Brain microvascular endothelial cell (primary cell): Measurements from ENCODE around the gene LCT.
A peak's percentile ranks its signal among the peaks of the same experiment; 100 is the strongest.

Source experiments
- DNase-seq: peaks from one replicate; pipeline ENCODE4 v3.0.0-alpha.2; 2020
- H3K27ac ChIP-seq: fragments of 250-450 bp; sonication (Bioruptor Pico); 2 replicates; pipeline ENCODE4 v1.5.1; 2020; ENCODE audit warnings: mild to moderate bottlenecking, moderate library complexity
- H3K27me3 ChIP-seq: fragments of 250-450 bp; sonication (Bioruptor Pico); replicated peaks from 2 replicates; pipeline ENCODE4 v1.5.1; 2020; ENCODE audit warnings: mild to moderate bottlenecking
- H3K36me3 ChIP-seq: fragments of 250-450 bp; sonication (Bioruptor Pico); replicated peaks from 2 replicates; pipeline ENCODE4 v1.5.1; 2020; ENCODE audit warnings: mild to moderate bottlenecking
- H3K4me3 ChIP-seq: 2 replicates; pipeline ENCODE4 v1.5.1; 2011; ENCODE audit warnings: low read depth, mild to moderate bottlenecking, control low read depth, low read length, moderate library complexity
- in situ Hi-C: cut with HindIII; loops from 2 replicates; pipeline ENCODE4 v1.10.0; 2017; ENCODE audit warnings: low sequenced_read_pairs, low pct_ligation_motif_present
- TF ChIP-seq, protein P1 (sequence below): IDR thresholded peaks from 2 replicates; pipeline ENCODE4 v1.5.1; 2011; ENCODE audit warnings: low read depth, mild to moderate bottlenecking, moderate library complexity, low read length, control low read depth, inconsistent platforms; ENCODE audit errors: missing control alignments

LCT gene

GRCh38 chr2:135768863-135769262 lies 68.1 kb downstream of the LCT start:
- peaks cover 54% of the 10 kb centered on the region for H3K36me3 ChIP-seq
- H3K27me3 ChIP-seq, result no peaks in the 10 kb centered on the region
- H3K27ac ChIP-seq, result no peak overlapping the region
- DNase-seq, result no peak
- H3K4me3 ChIP-seq, result no peak overlapping the region
- in situ Hi-C loops, result no loop called here
- TF ChIP-seq, protein P1, sequence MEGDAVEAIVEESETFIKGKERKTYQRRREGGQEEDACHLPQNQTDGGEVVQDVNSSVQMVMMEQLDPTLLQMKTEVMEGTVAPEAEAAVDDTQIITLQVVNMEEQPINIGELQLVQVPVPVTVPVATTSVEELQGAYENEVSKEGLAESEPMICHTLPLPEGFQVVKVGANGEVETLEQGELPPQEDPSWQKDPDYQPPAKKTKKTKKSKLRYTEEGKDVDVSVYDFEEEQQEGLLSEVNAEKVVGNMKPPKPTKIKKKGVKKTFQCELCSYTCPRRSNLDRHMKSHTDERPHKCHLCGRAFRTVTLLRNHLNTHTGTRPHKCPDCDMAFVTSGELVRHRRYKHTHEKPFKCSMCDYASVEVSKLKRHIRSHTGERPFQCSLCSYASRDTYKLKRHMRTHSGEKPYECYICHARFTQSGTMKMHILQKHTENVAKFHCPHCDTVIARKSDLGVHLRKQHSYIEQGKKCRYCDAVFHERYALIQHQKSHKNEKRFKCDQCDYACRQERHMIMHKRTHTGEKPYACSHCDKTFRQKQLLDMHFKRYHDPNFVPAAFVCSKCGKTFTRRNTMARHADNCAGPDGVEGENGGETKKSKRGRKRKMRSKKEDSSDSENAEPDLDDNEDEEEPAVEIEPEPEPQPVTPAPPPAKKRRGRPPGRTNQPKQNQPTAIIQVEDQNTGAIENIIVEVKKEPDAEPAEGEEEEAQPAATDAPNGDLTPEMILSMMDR, result no peak

- Histone ChIP-seq H3K36me3 (peaks cover 54% of the 10 kb centered on the region), H3K4me3 (no peak overlapping the region), H3K27ac (no peak overlapping the region), H3K27me3 (no peaks in the 10 kb centered on the region)
- in situ Hi-C loops, result no loop called here
- DNase-seq, result no peak
- TF ChIP-seq, protein P1, result no peak
Observed at GRCh38 chr2:135762530-135762929, 74.5 kb downstream of the LCT start.

DNA sequence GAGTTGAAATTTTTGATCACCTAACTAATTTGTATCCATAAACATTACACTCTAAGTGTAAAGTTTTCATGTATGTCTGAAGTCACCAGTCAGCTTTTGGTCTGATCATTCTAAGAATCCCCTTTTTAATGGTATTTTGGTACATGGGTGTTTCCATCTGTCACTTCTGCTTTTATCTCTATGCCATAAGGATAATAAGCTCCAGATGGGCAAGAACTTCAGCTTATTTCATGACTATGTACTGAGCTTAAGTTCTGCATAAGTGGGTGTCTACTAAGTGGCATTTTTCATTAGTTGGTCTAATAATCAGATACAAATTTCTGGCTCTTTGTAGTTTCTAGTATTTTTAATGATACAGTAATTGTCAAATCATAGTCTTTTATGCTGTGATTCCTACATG lies 75.0 kb downstream of the LCT start:
- peaks cover 53% of the 10 kb centered on the region for H3K36me3 ChIP-seq
- TF ChIP-seq, protein P1, result no peak
- no peak for DNase-seq

DNA sequence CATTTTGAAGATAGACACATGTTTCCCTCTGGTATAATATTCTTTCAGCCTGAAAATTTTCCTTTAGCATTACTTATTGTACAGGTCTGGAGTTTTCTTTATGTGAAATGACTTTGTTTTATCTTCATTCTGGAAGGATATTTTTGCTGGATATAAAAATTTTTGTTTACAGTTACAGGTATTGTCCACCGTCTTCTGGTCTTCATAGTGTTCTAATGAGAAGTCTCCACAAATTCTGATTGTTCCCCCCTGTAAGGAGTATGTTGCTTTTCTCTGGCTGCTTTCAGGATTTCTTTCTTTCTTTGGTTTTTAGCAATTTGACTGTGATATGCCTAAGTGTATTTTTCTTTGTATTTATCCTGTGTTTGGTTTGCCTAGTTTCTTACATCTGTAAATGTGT lies 80.3 kb downstream of the LCT start:
- Histone ChIP-seq H3K36me3 (peaks cover 38% of the 10 kb centered on the region), H3K27ac (no peak overlapping the region)
- in situ Hi-C loops, result no loop called here

More for the DNA sequence above, 75.0 kb downstream of the LCT start:
- Histone ChIP-seq H3K27ac (no peak overlapping the region), H3K4me3 (no peak overlapping the region), H3K27me3 (no peaks in the 10 kb centered on the region)
- in situ Hi-C loops, result no loop called here

DNA sequence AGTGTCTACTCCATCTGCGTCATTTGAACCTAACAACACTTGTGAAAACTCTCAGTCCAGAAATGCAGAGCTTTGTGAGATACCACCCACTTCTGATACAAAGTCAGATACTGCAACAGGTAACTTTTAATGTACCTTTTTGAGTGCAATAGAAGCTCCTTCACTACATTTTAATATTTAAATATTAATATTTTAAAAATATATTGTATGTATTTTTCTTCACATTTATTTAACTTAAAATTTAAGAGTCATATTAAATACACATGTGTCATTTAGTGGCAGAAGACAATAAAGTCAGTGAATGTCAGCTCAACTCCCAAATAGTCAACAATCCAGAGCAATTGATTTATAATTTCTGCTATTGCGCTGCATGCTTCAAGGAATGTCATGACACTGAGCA lies 81.4 kb downstream of the LCT start:
- H3K27ac ChIP-seq, result no peak overlapping the region
- TF ChIP-seq, protein P1, result no peak
- H3K27me3 ChIP-seq, result no peaks in the 10 kb centered on the region
- in situ Hi-C loops, result no loop called here
- DNase-seq, result no peak
- H3K36me3 ChIP-seq, result peaks cover 33% of the 10 kb centered on the region
- no peak overlapping the region for H3K4me3 ChIP-seq

More for the DNA sequence above, 80.3 kb downstream of the LCT start:
- TF ChIP-seq, protein P1, result no peak
- Histone ChIP-seq H3K27me3 (no peaks in the 10 kb centered on the region), H3K4me3 (no peak overlapping the region)
- DNase-seq, result no peak

- Histone ChIP-seq H3K4me3 (no peak overlapping the region), H3K36me3 (peaks cover 3% of the 10 kb centered on the region), H3K27me3 (no peaks in the 10 kb centered on the region), H3K27ac (peak overlapping the region; percentile 33)
- in situ Hi-C loops, result no loop called here
- DNase-seq, result no peak
- TF ChIP-seq, protein P1, result no peak
Observed at GRCh38 chr2:135745545-135745944, 91.4 kb downstream of the LCT start.
